ENCODE data around the gene HDDC3. TPM values are rescaled to one million over a fixed set of nuclear protein-coding genes. Genes with fewer than 3 reads are reported as not detected.

HDDC3 gene
- total and polyA plus RNA-seq, 2 donors (not counting 1 experiment from before 2014, with no cell fraction given): 10.2 to 16.3 TPM

GRCh38 chr15:90881978-90882721 is 50.2 kb downstream of the HDDC3 start:
- no peak for DNase-seq (ENCODE audit: low read depth in 2 of 2)
- Histone ChIP-seq H3K27ac (ENCODE audit: insufficient read depth, low read length) (no peak overlapping the region), H3K4me1 (ENCODE audit: control insufficient read depth, extremely low read depth, insufficient read depth, low read length) (peaks cover 17% of the 10 kb centered on the region), H3K9ac (ENCODE audit: insufficient read depth, low read length) (no peak overlapping the region), H3K36me3 (ENCODE audit: control insufficient read depth, insufficient read depth, low read length) (peaks cover 26% of the 10 kb centered on the region), H3K4me2 (ENCODE audit: extremely low read depth, insufficient read depth, low read length) (no peak overlapping the region), H3K9me3 (ENCODE audit: control insufficient read depth, insufficient read depth, low read depth, low read length) (no peaks in the 10 kb centered on the region), H2AFZ (ENCODE audit: low read length) (no peak overlapping the region), H4K20me1 (ENCODE audit: control insufficient read depth, extremely low read depth, insufficient read depth, low read length) (no peaks in the 10 kb centered on the region), H3K27me3 (ENCODE audit: control insufficient read depth, insufficient read depth, low read length) (no peaks in the 10 kb centered on the region), H3K79me2 (ENCODE audit: control insufficient read depth, insufficient read depth, low read length) (peaks cover 5% of the 10 kb centered on the region), H3K4me3 (replicated peaks in 1 of 4; ENCODE audit: control extremely low read depth in 1 of 4, insufficient read depth in 1 of 4, low read depth in 3 of 4, low read length in 4 of 4) (no peak overlapping the region)
- TF ChIP-seq, protein P1, sequence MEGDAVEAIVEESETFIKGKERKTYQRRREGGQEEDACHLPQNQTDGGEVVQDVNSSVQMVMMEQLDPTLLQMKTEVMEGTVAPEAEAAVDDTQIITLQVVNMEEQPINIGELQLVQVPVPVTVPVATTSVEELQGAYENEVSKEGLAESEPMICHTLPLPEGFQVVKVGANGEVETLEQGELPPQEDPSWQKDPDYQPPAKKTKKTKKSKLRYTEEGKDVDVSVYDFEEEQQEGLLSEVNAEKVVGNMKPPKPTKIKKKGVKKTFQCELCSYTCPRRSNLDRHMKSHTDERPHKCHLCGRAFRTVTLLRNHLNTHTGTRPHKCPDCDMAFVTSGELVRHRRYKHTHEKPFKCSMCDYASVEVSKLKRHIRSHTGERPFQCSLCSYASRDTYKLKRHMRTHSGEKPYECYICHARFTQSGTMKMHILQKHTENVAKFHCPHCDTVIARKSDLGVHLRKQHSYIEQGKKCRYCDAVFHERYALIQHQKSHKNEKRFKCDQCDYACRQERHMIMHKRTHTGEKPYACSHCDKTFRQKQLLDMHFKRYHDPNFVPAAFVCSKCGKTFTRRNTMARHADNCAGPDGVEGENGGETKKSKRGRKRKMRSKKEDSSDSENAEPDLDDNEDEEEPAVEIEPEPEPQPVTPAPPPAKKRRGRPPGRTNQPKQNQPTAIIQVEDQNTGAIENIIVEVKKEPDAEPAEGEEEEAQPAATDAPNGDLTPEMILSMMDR (conservative IDR thresholded peaks at IDR 0.05 in 1 of 2, IDR thresholded peaks at IDR 0.05 in 1 of 2; ENCODE audit: low read depth in 1 of 2, low read length in 2 of 2): no peak
- no peak for TF ChIP-seq EZH2 (IDR thresholded peaks at IDR 0.05; ENCODE audit: low read length, missing control alignments)

DNA sequence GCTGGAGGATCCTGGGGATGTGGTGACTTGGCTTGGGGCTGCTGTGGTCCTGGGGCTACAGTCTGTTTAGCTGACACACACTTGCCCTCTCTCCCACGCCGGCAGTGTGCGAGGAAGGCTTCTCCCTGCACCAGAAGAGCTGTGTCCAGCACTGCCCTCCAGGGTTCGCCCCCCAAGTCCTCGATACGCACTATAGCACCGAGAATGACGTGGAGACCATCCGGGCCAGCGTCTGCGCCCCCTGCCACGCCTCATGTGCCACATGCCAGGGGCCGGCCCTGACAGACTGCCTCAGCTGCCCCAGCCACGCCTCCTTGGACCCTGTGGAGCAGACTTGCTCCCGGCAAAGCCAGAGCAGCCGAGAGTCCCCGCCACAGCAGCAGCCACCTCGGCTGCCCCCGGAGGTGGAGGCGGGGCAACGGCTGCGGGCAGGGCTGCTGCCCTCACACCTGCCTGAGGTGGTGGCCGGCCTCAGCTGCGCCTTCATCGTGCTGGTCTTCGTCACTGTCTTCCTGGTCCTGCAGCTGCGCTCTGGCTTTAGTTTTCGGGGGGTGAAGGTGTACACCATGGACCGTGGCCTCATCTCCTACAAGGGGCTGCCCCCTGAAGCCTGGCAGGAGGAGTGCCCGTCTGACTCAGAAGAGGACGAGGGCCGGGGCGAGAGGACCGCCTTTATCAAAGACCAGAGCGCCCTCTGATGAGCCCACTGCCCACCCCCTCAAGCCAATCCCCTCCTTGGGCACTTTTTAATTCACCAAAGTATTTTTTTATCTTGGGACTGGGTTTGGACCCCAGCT is 51.0 kb downstream of the HDDC3 start:
- TF ChIP-seq, protein P1 (conservative IDR thresholded peaks at IDR 0.05 in 1 of 2, IDR thresholded peaks at IDR 0.05 in 1 of 2; ENCODE audit: low read depth in 1 of 2, low read length in 2 of 2): no peak
- no peak for TF ChIP-seq EZH2 (IDR thresholded peaks at IDR 0.05; ENCODE audit: low read length, missing control alignments)
- Histone ChIP-seq H3K9me3 (ENCODE audit: control insufficient read depth, insufficient read depth, low read depth, low read length) (no peaks in the 10 kb centered on the region), H3K27ac (ENCODE audit: insufficient read depth, low read length) (no peak overlapping the region), H4K20me1 (ENCODE audit: control insufficient read depth, extremely low read depth, insufficient read depth, low read length) (no peaks in the 10 kb centered on the region), H3K79me2 (ENCODE audit: control insufficient read depth, insufficient read depth, low read length) (peaks cover 5% of the 10 kb centered on the region), H3K4me1 (ENCODE audit: control insufficient read depth, extremely low read depth, insufficient read depth, low read length) (peaks cover 17% of the 10 kb centered on the region), H3K36me3 (ENCODE audit: control insufficient read depth, insufficient read depth, low read length) (peaks cover 25% of the 10 kb centered on the region), H3K9ac (ENCODE audit: insufficient read depth, low read length) (no peak overlapping the region), H2AFZ (ENCODE audit: low read length) (no peak overlapping the region), H3K4me3 (replicated peaks in 1 of 4; ENCODE audit: control extremely low read depth in 1 of 4, insufficient read depth in 1 of 4, low read depth in 3 of 4, low read length in 4 of 4) (no peak overlapping the region), H3K27me3 (ENCODE audit: control insufficient read depth, insufficient read depth, low read length) (no peaks in the 10 kb centered on the region), H3K4me2 (ENCODE audit: extremely low read depth, insufficient read depth, low read length) (no peak overlapping the region)
- no peak for DNase-seq (ENCODE audit: low read depth in 2 of 2)

DNA sequence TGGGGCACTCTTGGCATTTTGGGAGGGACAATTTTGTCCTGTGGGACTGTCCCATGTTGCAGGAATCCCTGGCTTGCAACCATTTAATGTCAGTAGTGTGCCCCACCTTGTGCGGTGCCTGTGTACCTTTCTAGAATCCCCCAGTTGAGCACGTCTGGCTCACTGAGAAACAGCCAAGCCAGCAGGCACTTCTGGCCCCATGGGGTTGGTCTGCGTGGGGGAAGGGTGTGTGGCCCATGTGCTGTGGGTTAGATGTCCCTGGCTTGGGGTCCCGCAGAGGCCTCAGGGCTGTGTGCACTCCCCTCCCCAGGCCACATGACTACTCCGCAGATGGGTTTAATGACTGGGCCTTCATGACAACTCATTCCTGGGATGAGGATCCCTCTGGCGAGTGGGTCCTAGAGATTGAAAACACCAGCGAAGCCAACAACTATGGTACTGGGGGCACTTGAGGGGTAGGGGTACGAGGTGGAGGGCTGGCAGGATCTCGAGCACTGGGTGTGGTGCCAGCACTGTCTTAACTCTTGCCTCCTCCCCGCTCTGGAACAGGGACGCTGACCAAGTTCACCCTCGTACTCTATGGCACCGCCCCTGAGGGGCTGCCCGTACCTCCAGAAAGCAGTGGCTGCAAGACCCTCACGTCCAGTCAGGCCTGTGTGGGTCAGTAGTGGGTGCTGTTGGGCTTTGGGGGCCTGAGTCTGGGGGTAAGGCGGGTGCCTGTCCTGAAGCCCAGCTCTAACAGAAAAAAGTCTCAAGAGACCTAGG is 51.8 kb downstream of the HDDC3 start:
- H3K79me2 ChIP-seq (ENCODE audit: control insufficient read depth, insufficient read depth, low read length): peaks cover 6% of the 10 kb centered on the region
- H3K27me3 ChIP-seq (ENCODE audit: control insufficient read depth, insufficient read depth, low read length): no peaks in the 10 kb centered on the region
- H3K4me2 ChIP-seq (ENCODE audit: extremely low read depth, insufficient read depth, low read length): no peak overlapping the region
- no peak overlapping the region for H3K4me3 ChIP-seq (replicated peaks in 1 of 4; ENCODE audit: control extremely low read depth in 1 of 4, insufficient read depth in 1 of 4, low read depth in 3 of 4, low read length in 4 of 4)
- no peak overlapping the region for H3K9ac ChIP-seq (ENCODE audit: insufficient read depth, low read length)
- no peak overlapping the region for H2AFZ ChIP-seq (ENCODE audit: low read length)
- no peaks in the 10 kb centered on the region for H3K9me3 ChIP-seq (ENCODE audit: control insufficient read depth, insufficient read depth, low read depth, low read length)
- H3K27ac ChIP-seq (ENCODE audit: insufficient read depth, low read length): no peak overlapping the region
- TF ChIP-seq EZH2 (IDR thresholded peaks at IDR 0.05; ENCODE audit: low read length, missing control alignments): no peak
- TF ChIP-seq, protein P1 (conservative IDR thresholded peaks at IDR 0.05 in 1 of 2, IDR thresholded peaks at IDR 0.05 in 1 of 2; ENCODE audit: low read depth in 1 of 2, low read length in 2 of 2): no peak
- H4K20me1 ChIP-seq (ENCODE audit: control insufficient read depth, extremely low read depth, insufficient read depth, low read length): no peaks in the 10 kb centered on the region
- H3K4me1 ChIP-seq (ENCODE audit: control insufficient read depth, extremely low read depth, insufficient read depth, low read length): peaks cover 14% of the 10 kb centered on the region
- DNase-seq (ENCODE audit: low read depth in 2 of 2): no peak
- H3K36me3 ChIP-seq (ENCODE audit: control insufficient read depth, insufficient read depth, low read length): peaks cover 27% of the 10 kb centered on the region
